Iris pigment epithelial cell (primary cell): ENCODE results near the gene TMIE.
"Not testable (repeated sequence)": the region's sequence is repeated elsewhere in the genome, so short reads cannot be mapped to it uniquely, and the experiment has no call there.

ENCODE experiments used
- DNase-seq: peaks from one replicate; pipeline ENCODE4 v3.0.0-alpha.2; 2011; ENCODE audit warnings: low read depth

The TMIE gene

DNA sequence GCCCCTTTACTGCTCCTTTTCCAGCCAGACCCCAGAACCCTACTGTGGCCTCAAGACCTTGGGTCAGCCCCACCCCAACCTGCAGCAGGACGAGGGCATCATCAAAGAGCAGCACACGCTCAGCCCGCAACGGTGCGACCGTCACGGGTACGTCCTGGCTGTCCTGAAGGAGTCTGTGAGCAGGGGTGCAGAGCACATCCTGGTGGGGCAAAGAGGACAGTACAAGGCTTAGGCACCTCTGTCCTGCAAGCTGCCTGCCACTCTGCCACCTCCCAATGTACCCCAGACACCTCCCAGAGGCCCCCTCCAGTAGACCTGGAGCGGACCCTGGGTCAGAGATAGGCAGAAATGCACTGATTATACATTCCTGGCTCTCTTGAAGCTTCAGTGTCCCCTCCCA is 15.7 kb upstream of the TMIE start:
- no peak for DNase-seq

DNA sequence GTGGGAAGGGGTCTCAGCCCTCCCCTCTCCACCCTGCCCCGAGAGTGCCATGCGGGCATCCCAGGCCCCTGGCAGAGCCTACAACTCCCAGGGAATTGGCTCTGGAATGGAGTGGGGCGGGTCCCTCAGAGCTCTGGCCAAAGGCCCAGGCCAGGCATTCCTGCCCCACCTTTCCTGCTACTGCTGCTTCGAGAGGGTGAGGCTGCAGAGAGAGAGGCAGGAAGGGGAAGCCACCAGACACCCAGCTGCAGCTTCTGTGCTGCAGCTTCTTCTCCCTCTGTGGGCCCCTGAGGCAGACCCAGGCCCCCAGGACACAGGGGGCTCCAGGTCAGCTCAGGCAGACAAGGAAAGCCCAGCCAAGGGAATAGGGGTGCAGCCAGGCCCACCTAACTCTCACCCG is 10.4 kb upstream of the TMIE start:
- no peak for DNase-seq

DNA sequence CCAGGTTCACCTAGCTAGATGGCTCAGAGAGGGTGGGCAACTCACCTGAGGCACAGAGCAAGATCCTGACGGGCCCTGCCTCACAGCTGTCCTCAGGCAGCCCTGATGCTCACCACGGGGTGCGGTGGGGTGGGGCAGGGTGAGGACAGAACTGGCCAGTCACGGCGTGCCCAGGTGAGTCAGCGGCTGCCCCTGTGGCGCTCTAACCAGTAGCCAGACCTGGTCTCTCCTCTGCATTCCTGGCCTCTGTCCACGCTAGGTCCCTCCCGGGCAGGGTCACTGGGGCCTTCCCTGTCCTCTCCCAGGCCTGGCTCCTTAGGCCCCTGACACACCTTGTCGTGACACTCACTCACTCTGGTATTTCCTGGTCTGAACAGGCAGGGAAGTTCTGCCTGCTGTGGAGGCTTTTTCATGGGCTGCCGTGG is 8.6 kb upstream of the TMIE start:
- DNase-seq, result no peak

DNA sequence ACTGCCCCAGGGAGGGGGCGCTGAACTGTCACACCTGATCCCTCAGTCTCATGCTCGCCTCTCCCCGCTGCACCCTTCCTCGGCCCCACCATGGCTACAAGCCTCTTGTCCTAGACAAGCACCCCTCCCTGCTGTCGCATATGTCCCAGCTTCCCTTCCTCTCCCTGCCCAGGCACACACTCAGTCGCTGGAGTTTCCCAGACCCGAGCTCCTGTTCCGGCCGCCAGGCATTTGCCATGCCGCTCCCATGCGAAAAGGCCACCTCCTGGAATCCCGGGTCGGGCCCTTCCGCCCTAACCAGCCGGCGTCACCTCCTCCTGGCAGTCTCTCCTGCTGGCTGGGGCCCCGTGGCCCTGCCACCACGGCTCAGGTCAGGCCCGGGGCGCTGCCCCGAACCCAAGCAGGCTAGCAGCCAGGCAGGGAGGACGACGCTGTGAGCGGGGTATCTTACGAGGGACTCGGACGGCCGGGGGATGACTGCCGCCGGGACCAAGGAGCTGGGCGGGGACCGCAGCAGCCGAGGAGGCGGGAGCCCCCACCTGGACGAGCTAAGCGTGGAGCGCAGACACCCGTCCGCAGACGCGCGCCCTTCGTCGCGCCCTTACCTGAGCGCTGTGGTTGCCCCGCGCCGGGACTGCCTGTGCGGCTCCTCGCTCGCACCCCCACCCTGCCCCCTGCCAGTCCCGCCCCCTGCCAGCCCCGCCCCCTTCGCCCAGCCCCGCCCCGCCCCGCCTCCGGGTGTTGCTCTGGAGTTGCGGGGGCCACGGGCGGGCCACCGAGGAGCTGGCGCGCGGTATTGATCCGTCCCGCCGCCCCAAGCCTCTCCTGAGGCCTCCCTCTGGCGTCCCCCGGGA is 7.9 kb upstream of the TMIE start, which contains the start of gene ALS2CL:
TSS of gene ALS2CL (minus strand) at position 642 of the 854 bp plus-strand sequence. CDS start 4,239 bp downstream, outside the sequence.
- DNase-seq, result no peak

- DNase-seq, result no peak
Observed at GRCh38 chr3:46693892-46694226, 7.3 kb upstream of the TMIE start.

DNA sequence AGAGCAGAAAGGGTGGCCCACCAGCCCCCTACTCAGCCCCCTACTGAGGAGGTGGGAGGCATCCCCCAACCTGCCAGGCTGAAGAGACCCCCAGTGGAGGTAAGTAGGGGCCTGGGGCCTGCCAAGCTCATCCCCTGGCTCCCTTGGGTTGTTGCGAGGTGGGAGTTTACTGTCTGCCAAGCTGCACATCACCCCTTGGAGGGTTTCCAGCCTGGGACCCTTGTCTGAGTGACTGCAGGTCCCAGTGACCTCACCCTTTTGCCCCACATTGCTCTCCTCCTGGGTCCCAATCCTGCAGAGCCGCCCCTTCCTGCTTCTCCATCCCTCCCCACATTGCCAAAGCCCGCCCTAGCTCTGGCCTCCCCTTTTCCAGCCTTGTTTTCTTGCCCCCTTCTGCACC is 6.7 kb upstream of the TMIE start:
- DNase-seq, result no peak

GRCh38 chr3:46695177-46695961 is 5.8 kb upstream of the TMIE start:
- DNase-seq, result no peak

DNA sequence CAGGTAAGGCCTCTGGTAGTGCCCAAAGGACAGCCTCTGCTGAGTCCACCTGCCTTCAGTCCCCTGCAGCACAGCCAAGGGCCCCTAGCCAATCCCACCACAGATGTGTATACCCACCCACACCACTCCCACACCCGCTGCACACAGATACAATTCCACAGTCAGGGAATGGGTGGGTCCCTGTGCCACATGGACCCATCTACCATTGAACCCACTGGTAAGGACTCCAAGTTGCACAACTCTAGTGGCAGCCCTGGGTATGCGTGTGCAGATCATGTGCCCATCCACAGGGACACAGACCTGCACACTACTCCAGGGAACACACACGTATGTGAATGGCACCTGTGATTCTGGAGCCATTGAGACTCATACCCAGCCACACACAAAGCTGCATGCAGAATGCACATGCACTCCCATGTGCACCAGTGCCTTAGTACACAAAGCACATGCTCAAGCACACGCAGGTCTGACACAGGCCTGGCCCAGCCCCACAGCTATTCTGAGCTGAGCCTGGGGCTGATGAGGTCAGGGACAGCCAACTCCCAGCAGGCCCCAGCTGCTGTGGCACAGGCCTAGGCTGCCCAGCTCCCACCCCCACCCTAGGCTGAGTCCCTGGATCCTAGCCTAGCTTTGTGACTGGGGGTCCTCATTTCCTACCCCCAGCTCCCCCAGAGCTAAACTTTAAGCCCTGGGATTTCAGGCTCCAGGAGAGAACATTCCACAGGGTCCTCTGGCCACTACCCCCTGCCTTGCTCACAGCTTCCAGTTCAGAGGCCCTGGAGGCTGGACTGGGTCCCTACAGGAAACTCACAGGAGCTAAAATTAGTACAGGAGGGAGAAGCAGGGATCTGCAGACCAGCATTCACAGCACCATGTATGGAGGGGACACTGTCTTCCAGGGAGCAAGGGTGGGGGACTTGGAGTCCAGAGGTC is 5.0 kb upstream of the TMIE start:
- DNase-seq, result no peak

DNA sequence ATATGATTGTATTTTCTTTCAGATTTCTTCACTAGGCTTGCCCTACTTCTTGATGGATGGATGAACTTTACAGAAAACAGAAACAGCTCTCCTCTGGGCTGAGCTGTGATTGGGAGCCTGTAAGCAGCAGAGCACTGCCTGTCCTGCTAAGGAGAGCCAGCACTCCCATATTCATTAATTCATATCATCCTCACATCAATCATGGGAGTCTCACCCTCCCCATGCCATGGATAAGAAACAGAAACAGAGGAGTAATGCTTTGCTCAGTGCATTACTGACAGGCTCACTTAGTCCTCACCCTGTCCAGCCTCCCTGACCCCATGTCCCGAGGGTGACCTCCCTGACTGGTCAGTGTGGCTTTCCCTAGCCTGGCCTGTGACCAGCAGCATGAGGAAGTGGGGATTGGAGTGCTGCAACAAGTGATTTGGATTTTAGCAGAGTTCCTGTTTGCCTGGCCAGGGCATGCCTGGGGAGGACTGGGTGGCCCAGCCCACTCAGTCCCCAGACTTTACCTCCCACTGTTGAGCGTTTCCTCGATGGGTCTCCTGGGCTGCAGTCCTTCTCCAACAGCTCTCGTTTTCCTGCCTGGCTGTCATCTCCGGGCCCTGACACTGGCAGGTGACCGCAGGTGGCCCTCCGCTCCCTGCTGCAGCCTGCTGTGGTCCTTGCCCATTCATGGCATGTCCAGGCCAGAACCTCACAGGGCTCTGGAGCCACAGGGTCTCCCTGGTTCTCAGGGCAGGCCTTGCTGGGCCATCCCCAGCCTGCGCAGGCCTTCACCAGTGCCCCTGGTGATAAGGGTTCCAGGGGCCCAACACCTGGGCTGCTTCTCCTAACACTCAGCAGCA is 1.3 kb upstream of the TMIE start:
- no peak for DNase-seq

GRCh38 chr3:46700772-46701171 is 420 bp upstream of the TMIE start:
- no peak for DNase-seq

DNA sequence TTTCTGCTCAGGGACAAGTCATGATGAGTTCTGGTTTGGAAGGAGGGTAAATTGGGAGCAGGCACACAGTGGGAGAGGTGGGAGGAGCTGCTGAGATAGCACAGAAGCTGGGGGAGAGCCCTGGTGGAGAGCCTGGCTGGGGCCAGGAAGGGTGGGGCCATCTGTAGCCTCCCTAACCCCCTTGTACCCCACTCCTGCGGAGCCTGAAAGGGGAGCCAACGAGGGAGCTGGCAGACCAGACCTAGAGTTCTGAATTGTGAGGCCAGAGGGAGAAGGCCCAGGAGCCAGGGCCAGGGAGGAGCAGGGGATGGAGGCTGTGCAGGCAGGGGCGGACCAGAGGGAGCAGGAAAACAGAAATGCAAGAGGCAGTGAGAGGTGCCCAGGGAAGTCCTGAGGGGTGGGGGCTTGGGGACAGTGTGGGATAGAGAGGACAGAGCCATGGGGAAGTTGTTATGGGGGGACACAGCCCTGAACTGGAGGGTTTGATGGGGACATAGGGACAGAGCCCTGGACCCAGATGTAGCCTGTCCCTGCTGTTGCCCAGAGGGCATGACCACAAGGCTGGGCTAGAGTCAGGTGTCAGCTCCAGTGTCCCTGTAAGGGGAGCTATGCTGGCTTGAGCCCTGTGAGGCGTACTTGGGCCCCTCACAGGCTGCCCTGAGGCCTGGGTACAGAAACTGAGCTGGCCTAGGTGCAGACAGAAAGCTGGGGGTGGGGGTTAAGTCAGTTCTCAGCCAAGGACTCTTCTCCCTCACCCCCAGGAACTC is 1.2 kb downstream of the TMIE start:
- DNase-seq, result no peak

DNA sequence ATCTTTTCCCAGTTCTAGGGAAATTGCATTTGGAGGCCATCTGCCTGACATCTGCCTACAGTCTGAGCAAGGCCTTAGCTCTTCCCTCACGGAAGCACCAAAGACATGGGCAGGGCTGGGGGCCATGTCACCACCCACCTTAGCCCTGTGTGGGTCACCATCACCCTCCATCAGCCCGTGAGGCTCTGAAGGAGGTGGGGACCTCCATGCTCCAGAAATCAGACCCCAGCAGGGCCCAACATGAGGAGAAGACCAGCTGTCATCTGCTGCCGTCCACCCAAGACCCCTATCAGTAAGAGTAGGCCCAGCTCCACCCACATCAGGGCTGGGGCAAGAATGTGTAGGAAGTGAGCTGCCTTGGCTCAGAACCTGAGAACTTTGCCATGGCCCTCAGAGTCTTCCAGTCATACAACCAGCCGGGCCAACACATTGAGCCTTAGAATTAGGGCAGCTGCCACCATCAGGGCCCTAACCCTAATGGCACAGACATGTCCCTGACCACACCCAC is 1.9 kb downstream of the TMIE start:
- no peak for DNase-seq

- DNase-seq, result not testable (repeated sequence)
Observed at GRCh38 chr3:46704346-46704745, 3.2 kb downstream of the TMIE start.

- DNase-seq, result peak; percentile 52
Observed at GRCh38 chr3:46705022-46705530, 3.9 kb downstream of the TMIE start.

DNA sequence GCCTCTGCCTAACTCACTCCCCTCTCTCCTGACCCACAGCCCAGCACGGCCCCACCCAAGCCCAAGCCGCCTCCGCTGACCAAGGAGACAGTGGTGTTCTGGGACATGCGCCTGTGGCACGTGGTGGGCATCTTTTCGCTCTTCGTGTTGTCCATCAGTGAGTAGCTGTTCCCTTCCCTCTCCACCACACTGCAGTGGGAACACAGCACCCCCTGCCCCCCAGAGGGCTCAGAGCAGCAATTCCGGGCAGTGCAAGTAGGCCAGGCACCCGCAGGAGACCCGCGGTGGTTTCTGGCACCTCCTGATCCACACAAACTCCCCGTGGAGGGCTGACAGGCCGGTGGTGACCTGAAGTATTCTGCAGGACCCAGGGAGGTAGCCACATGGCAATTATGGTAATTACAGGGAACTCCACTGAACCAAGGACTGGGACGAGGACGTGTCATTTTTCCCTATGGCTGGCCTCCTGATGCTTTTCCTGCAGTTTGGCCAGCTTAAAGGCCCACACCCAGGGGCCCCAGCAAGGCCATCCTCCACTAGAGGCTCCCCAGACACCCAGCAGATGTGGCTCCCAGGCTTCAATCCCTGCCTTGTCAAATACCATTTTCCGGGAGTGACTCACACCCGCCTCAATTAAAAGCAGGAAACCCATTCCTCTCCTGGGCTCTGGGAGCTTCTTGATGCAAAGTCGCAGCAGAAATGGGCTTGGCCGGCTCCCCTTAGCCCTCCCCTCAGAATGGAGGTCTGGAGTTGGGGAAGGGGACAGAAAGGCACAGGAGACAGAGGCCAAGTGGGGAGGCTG is 4.8 kb downstream of the TMIE start:
- DNase-seq, result peak; percentile 57

DNA sequence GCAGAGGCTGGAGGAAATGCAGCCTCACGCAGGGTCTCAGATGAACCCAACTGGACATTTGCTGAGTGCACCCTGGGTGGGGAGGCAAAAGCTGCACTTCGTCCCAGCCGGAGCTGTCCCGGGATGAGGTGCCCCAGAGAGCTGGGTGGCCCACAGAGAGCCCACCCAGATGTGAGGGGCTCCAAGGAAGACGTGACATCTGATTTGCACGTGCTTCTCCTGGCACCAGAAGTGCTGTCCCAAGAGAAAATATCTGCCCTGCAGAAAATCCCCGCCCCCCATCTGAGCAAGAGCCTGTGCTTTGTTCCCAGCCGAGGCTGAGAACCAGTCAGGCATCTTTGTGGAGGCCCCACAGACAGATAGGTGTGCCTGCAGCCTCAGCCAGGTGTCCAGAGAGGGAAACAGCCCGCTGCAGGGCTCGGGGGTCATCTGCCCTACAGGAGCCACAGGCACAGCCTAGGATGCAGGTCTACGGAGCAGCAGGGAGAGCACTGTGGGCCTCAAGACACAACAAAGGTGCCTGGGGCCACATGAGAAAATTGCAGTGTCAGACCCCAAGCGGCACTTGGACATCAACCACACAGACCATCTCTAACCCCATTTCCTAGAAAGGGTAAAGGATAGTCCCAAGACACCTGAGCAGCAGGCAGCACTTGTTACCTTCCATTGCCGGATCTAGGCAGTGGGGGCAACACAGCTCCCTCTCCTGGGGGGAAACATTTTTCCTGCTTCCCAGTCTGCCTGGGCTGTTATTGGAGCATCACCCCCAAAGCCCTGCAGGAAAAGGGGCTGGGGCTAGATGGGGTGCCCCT is 5.8 kb downstream of the TMIE start:
- no peak for DNase-seq

DNA sequence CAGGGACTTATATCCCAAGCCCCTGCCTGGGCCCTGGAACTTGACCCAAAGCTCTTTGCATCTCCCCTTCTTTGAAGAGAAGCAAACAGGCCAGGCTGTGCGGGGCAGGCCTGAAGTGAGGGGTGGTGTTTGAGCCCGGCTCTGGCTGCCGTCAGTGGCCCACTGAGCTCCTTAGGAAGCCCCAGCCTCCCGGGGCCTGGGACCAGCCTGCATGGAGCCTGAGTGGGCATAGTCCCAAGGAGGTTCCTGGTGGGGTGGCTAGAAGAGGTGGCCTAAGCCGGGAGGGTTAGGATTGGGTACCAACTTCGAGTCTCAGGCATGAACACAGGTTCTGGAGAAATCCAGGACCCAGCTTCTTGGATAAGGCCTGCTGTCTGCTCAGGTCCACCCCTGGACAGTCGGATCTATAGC is 6.4 kb downstream of the TMIE start:
- no peak for DNase-seq

GRCh38 chr3:46708401-46709156 is 7.4 kb downstream of the TMIE start:
- no peak for DNase-seq
